HG02610 (cell line): Measurements from ENCODE around the gene TIPARP.
A peak's percentile ranks its signal among the peaks of the same experiment; 100 is the strongest.
"Not testable (repeated sequence)": the region's sequence is repeated elsewhere in the genome, so short reads cannot be mapped to it uniquely, and the experiment has no call there.

Source experiments
- ATAC-seq: cut with Tn5 transposase; IDR thresholded peaks from one replicate; pipeline ENCODE4 v1.9.1; 2021; ENCODE audit warnings: mild to moderate bottlenecking, moderate library complexity; ENCODE audit not compliant: unreplicated experiment

Gene TIPARP

GRCh38 chr3:156707588-156707987, 33.2 kb downstream of the TIPARP start:
- ATAC-seq: no peak

- no peak for ATAC-seq
Measured at GRCh38 chr3:156710429-156710828, 36.0 kb downstream of the TIPARP start.

GRCh38 chr3:156711113-156711512, 36.7 kb downstream of the TIPARP start:
- no peak for ATAC-seq

- peak; percentile 95 for ATAC-seq
Measured at GRCh38 chr3:156711944-156712343, 37.6 kb downstream of the TIPARP start.

GRCh38 chr3:156716105-156716862, 41.9 kb downstream of the TIPARP start:
- no peak for ATAC-seq

- no peak for ATAC-seq
Measured at GRCh38 chr3:156718622-156719306, 44.4 kb downstream of the TIPARP start.

- ATAC-seq: no peak
Measured at GRCh38 chr3:156720826-156721225, 46.4 kb downstream of the TIPARP start.

- no peak for ATAC-seq
Measured at GRCh38 chr3:156721687-156722618, 47.6 kb downstream of the TIPARP start.

- peak; percentile 77 for ATAC-seq
Measured at GRCh38 chr3:156723182-156723619, 48.8 kb downstream of the TIPARP start.

- no peak for ATAC-seq
Measured at GRCh38 chr3:156725682-156726081, 51.3 kb downstream of the TIPARP start.

GRCh38 chr3:156726456-156726855, 52.1 kb downstream of the TIPARP start:
- no peak for ATAC-seq

GRCh38 chr3:156727519-156728205, 53.3 kb downstream of the TIPARP start:
- ATAC-seq: peak; percentile 83

- ATAC-seq: no peak
Measured at GRCh38 chr3:156728267-156728985, 54.0 kb downstream of the TIPARP start.

- ATAC-seq: no peak
Measured at GRCh38 chr3:156729460-156730179, 55.2 kb downstream of the TIPARP start.

GRCh38 chr3:156731813-156732212, 57.4 kb downstream of the TIPARP start:
- no peak for ATAC-seq

- no peak for ATAC-seq
Measured at GRCh38 chr3:156732261-156732660, 57.9 kb downstream of the TIPARP start.

- no peak for ATAC-seq
Measured at GRCh38 chr3:156732715-156733421, 58.5 kb downstream of the TIPARP start.

GRCh38 chr3:156734661-156735060, 60.3 kb downstream of the TIPARP start:
- not testable (repeated sequence) for ATAC-seq

- ATAC-seq: no peak
Measured at GRCh38 chr3:156735471-156735870, 61.1 kb downstream of the TIPARP start.
